GM13977 (cell line): ENCODE data around the gene TMEM52.

Source experiments
- DNase-seq: peaks from one replicate; pipeline ENCODE4 v3.0.0; 2012; ENCODE audit warnings: low spot score
- in situ Hi-C: fragments of 300-500 bp; cut with MboI; formaldehyde crosslinking; loops from one replicate; pipeline ENCODE4 v1.12.0; 2022; ENCODE audit warnings: low sequenced_read_pairs, low pct_unique_long_range_greater_than_20kb, mixed read lengths, inconsistent platforms; ENCODE audit not compliant: unreplicated experiment
- TF ChIP-seq, protein P1 (sequence below): IDR thresholded peaks from 2 replicates; pipeline ENCODE4 v1.5.1; 2012; ENCODE audit warnings: mild to moderate bottlenecking, control low read depth; ENCODE audit not compliant: insufficient read depth; ENCODE audit errors: extremely low read depth, missing control alignments

TMEM52 gene

DNA sequence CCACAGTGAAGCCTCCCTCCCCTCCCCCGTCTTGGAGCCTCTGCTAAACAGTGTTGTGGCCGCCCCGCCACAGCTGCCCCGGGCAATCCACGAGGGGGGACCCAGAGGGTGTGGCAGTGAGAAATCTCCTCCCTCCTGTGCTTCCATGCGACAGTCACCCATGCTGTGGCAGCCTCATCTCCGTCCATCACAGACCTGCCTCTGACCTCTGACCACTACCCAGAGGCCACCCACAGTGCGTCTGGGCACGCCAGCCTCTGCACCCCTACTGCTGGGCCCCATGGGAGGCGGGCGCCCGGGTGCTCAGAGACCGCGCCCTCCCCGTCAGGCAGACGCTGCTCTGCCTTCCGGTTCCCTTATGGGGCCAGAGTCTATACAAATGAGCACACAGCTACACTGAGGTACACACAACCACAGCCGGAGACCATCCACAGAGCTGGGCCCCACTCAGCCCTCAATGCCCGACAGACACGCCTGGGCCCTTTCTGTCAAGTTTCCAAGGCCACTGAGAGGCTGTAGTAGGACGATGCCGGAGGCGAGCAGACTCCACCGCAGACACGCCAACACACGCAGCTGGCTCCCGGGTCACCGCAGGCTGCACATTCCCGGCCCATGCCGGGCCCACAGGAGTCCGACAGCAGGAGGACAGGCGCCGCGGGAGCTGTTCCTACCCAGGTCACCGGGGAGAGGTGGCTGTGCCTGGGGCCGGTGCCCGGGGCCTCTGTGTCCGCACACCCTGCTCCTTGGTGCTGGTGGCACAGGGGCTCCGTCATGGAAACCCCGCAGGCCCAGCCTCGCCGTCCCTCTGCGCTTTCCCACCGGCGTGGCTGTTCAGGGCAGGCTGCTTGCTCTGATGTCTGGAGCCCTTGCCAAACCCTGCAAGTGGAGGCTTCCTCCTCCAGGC, 23.9 kb upstream of the TMEM52 start:
- TF ChIP-seq, protein P1, sequence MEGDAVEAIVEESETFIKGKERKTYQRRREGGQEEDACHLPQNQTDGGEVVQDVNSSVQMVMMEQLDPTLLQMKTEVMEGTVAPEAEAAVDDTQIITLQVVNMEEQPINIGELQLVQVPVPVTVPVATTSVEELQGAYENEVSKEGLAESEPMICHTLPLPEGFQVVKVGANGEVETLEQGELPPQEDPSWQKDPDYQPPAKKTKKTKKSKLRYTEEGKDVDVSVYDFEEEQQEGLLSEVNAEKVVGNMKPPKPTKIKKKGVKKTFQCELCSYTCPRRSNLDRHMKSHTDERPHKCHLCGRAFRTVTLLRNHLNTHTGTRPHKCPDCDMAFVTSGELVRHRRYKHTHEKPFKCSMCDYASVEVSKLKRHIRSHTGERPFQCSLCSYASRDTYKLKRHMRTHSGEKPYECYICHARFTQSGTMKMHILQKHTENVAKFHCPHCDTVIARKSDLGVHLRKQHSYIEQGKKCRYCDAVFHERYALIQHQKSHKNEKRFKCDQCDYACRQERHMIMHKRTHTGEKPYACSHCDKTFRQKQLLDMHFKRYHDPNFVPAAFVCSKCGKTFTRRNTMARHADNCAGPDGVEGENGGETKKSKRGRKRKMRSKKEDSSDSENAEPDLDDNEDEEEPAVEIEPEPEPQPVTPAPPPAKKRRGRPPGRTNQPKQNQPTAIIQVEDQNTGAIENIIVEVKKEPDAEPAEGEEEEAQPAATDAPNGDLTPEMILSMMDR, result no peak
- in situ Hi-C loops, result no loop called here

DNA sequence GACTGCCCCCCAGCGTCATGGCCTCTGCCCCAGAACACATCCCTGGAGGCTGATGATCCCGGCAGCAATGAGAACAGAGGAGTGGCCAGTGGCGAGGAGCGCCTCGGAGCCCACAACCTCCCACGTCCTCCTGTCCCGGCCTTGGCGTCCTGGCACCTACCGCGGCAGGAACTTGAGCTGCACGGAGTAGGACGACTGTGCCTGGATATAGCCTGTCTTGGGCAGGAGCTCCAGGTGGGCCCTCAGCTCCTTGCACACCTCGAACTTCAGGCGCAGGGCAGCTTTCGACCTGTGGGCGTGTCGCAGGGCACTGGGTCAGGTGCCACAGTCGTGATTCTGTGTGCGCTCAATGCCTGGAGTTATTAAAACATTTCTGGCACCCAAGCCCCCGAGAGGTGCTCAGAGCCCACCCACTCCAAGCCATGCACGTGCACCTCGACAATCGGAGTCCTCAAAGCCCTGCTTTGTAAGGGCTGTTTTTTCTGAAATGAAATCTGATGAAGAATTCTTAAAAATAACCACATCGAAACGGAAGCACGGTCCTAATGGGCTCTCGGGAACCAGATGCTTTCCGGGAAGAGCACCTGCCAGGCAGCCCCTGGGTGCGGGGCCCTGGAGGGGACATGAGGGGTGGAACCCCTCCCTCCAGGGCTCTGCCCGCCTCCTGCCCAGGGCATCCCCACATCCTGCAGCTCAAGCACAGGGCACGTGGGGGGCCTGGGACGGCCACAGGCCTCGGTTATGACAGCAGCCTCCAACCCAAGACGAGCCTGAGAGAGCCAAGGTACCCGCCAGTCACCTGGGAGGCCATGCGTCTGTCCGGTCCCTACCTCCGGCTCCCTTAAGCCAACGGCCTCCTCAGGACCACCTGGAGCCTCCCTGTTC, 23.0 kb upstream of the TMEM52 start:
- in situ Hi-C loops, result no loop called here
- TF ChIP-seq, protein P1, result no peak
- DNase-seq, result no peak

More for the DNA sequence above, 23.9 kb upstream of the TMEM52 start:
- DNase-seq, result no peak

DNA sequence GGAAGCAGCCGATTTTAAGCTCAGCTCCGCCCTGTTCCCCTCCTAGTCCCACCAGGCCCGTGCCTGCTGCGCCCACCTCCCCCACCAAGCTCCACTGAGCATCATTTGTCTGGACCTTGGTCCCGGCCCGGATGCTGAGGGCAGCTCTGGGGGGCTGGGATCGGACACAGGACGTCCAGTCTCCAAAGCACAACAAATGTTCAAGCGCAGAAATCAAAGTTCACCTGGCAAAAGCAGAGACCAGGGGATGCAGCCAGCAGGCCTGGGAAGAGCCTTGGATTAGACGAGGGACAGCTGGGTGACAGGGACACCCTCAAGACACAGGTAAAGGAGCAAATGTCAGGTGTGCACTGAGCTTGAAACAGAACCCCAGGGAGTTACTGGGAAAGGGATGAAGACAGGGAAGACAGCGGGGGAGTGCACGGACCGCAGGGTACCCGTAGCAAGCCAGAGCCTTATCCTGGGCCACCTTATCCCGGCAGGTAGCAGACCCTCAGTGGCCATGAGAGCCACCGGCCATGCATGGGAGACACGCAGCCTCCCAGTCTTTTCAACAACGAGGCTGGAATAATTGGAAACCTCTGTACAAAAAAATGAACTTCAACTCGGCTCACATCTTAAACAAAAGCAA, 22.2 kb upstream of the TMEM52 start:
- TF ChIP-seq, protein P1, result no peak
- in situ Hi-C loops, result no loop called here

DNA sequence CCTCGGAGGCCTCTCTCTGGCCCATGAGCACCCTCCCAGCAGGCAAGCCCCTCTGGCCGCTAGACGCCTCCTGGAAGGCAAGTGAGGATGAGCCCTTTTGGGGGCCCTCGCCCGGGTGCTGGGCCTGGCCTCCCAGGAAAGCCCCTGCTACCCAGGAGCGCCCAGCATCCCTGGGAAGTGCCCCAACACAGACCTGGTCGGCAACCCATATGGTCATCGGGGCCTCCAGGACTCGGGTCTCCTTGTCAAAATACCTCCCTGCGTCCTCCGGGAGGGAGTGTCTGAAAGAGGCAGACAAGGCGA, 21.0 kb upstream of the TMEM52 start:
- in situ Hi-C loops, result no loop called here
- DNase-seq, result no peak
- TF ChIP-seq, protein P1, result no peak

More for the DNA sequence above, 22.2 kb upstream of the TMEM52 start:
- no peak for DNase-seq

DNA sequence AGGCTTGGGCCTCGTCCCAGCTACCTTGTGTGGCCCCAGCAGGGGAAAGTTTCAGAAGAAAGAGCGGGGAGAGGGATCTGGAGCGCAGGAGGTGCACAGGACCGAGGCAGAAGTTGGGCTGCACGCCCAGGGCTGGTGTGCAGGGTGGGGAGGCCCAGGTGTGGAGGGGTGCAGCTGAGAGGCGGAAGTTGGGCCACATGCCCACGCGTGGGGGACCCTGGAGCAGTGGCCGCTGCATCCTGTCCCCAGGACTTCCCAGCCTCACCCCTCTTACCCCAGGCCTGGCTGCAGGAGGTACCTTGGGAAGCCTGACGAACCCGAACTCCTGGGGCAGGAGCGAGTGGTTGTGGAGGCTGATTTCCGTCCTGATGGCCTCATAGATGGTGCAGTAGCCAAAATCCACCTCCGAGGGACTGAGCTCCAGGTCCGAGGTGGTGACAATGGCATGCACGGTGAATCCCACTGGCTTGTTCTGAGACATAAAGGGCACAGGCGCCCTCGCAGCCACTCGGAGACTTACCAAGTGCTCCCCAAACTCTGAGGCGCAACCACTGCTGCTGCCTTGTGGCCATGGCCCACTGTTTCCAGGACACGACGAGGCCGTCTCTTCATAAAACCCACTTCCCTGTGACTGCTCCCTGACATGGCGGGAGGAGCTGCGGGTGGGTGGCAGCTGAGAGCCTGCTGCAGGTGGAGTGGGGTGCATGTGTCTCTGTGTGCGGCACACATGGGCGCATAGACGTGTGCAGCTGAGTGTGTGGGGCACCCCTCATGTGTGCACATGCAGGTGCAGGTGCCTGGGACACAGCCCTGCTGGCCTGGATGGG, 20.4 kb upstream of the TMEM52 start:
- in situ Hi-C loops, result no loop called here

More for the DNA sequence above, 20.4 kb upstream of the TMEM52 start:
- TF ChIP-seq, protein P1, result no peak
- no peak for DNase-seq
